Measurements from ENCODE around the gene SCYL1.
A peak's percentile ranks its signal among the peaks of the same experiment; 100 is the strongest.
"Not testable (repeated sequence)": the region's sequence is repeated elsewhere in the genome, so short reads cannot be mapped to it uniquely, and the experiment has no call there.

Gene SCYL1

DNA sequence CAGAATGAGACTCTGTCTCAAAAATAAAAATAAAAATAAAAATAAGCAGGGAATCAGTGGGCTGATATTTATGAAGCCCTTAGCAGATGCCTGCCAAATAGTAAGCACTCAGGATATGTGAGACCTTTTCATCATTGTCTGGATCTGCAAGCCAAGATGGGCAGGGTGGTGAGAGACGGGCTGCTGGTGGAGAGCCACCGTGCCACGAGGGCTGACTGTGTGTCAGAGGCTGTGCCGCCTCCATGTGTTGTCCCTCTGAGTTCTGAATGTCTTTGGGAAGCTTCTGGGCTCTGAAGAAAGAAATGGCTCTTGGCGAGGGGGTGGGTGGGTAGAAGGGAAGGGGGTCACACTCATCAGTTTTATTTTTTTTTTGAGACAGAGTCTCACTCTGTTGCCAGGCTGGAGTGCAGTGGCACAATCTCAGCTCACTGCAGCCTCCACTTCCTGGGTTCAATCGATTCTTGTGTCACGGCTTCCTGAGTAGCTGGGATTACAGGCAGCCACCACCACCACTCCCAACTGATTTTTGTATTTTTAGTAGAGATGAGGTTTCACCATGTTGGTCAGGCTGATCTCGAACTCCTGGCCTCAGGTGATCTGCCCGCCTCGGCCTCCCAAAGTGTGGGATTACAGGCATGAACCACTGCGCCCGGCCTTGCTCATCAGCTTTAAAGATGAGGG lies 40.1 kb downstream of the SCYL1 start:
- H3K27ac ChIP-seq, result peak overlapping the region; percentile 63
- not testable (repeated sequence) for DNase-seq (ENCODE audit: low read depth, low spot score)

DNA sequence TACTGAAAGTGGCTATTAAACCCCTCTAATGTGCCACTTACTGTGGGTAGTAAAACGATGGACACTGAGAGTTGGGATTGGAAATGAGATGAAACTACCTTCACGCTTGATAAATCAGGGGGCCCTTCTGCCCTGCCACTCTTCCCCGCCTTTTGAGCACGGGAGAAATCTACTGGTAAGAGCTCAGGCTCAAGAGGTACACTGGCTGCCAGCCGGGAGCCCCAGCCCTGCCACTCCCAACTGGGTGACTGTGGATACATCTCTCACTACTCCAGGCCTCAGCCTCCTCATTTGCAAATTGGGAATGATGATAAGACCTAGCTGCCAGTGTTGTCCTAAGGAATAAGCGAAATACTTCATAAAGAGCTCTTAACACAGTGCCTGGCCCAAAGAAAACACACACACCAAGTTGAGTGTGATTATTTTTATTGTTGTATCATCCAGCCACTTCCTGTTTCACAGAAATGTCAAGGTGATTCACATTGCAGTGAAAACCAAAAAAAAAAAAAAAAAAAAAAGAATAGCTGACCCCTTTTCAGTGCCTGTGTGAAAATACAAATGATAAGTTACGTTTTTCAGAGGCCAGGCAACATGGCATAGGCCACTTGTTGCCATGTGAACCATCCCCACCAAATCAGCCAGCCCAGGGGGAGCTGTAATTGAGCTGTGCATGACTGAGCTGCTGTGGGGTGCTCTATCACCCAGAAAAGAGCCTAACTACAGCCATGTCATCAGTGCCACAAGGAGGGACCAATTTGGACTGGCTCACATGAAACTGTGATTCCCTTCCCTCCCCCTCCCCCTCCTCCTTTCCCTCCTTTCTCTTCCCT lies 41.0 kb downstream of the SCYL1 start:
- no peak for DNase-seq (ENCODE audit: low read depth, low spot score)
- H3K27ac ChIP-seq, result peak overlapping the region; percentile 63

DNA sequence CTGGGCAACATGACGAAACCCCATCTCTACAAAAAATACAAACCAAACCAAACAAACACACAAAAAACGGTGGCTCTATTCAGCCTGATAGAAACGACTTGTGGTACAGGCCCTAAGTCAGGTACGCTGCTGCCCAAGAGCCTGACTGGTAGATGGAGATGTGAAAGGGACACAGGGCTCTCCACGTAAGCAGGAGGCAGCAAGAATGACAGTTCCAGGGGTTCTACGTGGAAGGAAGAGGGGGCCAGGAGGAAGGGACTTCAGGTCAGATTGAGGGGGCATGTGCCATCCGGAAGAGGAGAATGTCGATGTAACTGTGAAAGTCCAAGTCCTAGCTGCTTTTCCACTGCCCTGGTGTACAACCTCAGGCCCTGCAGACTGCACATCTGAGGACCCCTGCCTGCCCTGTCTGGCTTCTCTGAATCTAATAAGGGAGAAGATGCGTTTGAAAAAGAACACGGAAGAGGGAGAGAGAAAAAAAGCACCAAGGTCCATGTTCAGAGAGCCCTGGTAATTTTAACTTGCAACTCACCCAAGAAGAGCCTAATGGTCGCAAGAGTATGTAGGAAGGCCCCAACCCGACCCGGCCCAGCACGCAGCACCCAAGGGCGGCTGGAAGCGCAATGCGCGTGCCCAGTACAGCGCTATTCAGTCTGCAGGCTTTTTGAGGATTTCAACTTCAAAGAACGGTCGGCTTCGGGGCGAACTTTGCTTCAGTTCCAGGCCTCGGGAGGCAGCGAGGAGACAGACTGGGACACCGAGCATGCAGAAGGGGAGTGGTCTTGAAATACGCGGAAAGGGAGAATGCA lies 44.5 kb downstream of the SCYL1 start:
- no peak for DNase-seq (ENCODE audit: low read depth, low spot score)
- H3K27ac ChIP-seq, result peak overlapping the region; percentile 96

DNA sequence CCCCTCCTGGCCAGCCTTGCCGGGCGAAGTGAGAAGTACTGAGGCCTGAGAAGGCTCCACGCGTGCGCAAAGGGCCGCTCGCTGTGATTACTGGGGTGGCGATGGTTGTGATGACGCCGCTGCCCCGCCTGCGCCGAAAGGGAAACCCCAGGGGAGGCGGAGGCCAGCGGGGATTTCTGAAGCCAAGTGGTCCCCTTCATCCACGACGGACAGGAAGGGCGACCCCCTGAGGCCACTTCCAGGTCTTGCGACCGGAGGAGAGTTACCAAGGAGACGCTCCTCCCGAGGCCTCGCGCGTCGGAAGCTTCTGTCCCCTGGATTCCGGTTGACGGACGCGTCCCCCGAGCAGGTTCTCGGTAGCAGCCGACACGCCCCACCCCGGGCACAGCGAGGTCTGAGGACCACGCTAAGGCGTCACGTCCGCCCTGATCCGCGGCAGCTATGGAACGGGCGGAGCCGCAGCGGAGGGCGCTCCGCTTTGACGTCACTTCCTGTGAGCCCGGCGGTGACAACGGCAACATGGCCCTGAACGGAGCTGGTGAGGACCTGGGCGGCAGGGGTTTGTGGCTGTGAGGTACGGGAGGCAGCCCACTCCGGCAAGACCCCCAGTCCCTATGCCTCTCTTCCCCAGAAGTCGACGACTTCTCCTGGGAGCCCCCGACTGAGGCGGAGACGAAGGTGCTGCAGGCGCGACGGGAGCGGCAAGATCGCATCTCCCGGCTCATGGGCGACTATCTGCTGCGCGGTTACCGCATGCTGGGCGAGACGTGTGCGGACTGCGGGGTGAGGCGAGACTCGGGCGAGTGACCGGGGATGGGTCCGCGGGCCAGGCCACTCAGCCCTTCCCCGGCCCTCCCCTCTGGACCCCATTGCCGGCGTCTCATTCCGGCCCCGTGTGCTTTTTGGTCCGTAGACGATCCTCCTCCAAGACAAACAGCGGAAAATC lies 45.4 kb downstream of the SCYL1 start, which contains the start of gene ZNRD2:
Gene ZNRD2, plus strand, starts transcription at position 505 of the 946 bp plus-strand sequence. Its CDS starts 15 bp downstream, at position 520.
- DNase-seq (ENCODE audit: low read depth, low spot score), result peak; percentile 93
- H3K27ac ChIP-seq, result peak within 1 kb of the TSS; percentile 96

DNA sequence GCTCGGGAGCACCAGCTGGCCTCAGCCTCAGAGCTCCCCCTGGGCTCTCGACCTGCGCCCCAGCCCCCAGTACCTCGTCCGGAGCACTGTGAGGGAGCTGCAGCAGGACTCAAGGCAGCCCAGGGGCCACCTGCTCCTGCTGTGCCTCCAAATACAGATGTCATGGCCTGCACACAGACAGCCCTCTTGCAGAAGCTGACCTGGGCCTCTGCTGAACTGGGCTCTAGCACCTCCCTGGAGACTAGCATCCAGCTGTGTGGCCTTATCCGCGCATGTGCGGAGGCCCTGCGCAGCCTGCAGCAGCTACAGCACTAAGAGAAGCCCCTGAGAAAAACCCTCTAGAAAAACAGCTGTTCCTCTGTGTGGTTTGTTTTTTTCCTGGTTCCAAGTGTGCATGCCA lies 46.5 kb downstream of the SCYL1 start:
- DNase-seq (ENCODE audit: low read depth, low spot score), result no peak
- H3K27ac ChIP-seq, result peak overlapping the region; percentile 96

DNA sequence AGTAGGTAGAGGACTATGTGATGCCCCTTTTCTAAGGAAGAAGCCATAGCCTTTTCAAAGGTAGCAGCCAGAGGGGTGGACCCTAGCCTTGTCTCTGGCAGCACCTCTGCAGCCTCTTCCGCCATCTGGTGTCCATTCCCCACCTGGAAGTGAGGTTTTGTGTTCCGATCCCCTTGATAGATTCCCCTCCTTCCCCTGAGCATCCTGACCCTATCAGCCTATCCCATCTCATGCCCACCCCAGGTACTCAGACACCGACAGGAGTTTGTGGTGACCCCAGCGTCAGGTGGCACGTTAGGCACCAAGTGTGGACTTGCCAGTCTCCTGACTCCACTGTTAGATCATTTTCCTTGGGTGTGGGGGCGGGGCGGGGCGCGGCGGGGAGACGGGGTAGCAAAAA lies 47.1 kb downstream of the SCYL1 start:
- peak overlapping the region; percentile 96 for H3K27ac ChIP-seq
- no peak for DNase-seq (ENCODE audit: low read depth, low spot score)

DNA sequence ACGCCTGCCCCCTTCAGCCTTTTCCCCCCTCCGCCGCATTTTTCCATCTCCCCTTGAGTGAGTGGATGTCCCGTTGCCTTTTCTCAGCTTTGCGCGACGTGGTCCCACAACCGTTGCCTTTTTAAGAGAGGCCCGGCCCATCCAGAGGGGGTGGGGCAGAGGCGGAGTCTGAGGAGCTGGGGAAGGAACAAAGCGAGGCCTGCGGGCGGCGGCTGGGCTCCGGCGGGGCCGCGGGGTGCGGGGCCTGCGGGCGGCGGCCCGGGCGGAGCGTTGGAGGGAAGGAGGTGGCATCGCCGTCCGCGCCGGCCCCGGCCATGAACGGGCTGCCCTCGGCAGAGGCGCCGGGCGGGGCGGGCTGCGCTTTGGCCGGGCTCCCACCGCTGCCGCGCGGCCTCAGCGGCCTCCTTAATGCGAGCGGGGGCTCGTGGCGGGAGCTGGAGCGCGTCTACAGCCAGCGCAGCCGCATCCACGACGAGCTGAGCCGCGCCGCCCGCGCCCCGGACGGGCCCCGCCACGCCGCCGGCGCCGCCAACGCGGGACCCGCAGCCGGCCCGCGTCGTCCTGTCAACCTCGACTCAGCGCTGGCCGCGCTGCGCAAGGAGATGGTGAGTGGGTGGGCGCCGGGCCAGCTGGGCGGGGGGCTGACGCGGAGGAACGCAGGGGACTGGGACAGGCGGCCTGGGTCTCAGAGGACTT lies 47.6 kb downstream of the SCYL1 start, which contains the start of gene FAM89B:
Gene FAM89B, plus strand, starts transcription at position 183 of the 696 bp plus-strand sequence. Its CDS starts 132 bp downstream, at position 315.
- DNase-seq (ENCODE audit: low read depth, low spot score), result no peak
- peak within 1 kb of the TSS; percentile 96 for H3K27ac ChIP-seq

DNA sequence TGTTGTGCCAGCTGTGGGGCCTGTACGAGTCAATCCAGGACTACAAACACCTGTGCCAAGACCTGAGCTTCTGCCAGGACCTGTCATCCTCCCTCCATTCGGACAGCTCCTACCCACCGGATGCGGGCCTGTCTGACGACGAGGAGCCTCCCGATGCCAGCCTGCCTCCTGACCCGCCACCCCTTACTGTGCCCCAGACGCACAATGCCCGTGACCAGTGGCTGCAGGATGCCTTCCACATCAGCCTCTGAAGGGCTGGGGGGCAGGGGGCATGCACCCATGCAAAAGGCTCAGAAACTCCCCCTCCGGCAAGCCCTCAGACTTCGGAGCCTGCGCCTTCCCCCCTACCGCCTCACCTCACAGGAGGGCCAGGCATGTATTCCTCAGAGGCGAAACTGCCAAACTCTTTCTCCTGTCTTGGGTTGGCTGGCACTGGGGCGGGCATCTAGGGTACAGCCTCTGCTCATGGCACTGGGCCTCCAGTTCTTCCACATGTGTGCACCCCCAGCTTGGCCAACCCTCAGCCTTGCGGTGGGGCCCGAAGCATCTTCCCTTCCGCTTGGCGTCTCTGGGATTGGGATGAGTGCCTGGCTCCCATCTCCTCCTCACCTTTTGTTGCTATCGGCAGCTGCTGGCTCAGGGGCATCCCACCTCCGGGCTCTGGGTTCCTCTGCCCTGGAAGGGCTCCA lies 48.7 kb downstream of the SCYL1 start:
- DNase-seq (ENCODE audit: low read depth, low spot score), result no peak
- peak overlapping the region; percentile 96 for H3K27ac ChIP-seq

DNA sequence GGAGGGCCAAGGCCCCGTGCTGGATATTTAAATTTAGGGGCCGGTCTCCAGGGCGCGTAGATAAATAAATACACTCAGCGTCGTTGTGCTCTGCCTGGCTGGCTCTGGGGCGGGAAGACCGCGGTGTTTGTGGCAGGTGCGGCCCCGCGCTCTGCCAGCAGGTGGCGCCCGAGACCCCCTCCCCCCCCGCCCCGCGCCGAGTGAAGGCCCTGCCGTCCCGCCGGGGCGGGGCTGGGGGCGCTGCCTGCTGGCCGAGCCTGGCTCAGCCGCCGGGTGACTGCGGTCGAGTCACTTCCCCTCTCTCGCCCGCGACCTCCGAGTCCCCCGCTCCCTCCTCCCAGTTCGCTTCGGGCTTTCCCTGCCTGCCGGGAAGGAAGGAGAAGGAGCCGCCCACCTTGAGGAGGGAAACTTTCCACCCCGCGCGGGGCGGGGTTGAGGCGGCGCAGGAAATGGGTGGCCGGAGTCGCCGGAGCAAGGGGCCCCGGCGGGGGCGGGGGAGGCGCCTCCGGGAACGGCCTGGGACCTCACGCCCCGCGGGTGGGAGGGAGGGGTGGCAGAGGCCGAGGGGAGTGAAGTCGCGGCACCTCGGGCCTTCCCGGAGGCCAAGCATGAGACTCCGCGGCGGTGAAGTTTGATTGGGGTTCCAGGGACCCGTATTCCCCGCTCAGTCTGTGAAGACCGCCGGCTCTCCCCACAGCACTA lies 49.4 kb downstream of the SCYL1 start:
- peak overlapping the region; percentile 96 for H3K27ac ChIP-seq
- no peak for DNase-seq (ENCODE audit: low read depth, low spot score)

DNA sequence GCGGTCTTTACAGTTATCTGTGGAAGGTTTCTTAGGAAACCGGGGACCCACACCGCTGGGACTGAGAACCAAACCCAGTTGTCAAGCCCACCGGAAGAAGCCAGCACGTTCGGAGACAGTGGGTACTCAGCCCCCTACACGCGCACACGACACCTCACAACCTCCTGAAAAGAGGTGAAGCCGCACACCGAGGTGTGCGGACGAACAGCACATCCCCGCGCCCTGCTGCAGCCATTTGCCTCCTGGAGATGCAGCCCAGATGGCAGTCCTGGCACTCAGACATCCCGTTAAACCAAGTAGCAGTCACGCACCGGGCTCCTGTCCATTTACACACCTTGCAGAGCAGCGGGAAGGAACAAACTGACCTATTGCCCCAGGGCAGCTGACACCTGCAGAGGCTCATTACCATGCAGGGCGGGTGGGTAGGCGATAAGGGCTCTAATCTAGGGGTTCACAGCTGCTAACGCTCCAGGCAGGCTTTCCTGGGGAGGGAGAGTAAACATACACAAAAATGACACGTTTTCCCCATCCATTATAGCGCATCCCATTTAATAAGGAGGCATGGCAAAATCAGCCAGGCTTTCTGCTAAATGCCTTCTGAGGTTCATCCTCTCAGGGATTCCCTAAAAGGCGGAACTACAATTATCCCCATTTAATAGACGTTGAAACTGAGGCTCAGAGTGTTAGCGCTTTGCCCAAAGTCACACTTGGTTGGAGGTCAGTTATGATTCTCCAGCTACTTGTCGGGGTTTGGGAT lies 50.1 kb downstream of the SCYL1 start:
- DNase-seq (ENCODE audit: low read depth, low spot score), result no peak
- H3K27ac ChIP-seq, result peak overlapping the region; percentile 96

DNA sequence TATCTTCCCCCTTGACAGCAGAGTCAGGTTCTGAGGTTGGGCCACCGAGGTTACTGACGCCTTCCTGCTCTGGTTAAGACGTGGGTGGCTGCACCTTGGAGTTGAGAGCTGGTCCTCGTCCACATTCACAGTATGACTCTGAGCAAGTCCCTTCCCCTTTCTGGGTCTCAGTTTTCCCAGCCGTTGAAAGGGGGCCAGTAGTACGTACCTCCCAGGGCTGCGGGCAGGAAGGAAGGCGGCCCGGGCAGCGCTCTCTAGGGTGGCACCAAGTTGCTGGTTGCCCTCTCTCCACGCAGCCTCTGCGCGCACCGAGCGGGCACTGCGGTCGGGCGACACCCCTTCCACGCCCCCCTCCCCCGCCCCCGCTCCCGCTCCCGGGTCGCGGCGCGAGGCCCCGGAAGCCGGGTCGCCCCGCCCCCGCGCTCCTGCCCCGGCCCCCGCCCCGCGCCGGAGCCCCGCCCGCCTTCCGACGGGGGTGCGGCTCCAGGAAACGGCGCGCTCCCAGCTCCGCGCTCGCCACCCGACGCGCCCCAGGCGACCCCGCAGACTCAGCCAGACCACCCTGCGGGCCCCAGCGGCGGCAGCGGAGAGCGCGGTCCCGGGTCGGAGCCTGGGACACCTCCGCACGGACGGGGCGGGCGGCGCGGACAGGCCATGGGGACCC lies 50.8 kb downstream of the SCYL1 start, which contains the start of gene EHBP1L1:
Gene EHBP1L1, plus strand, starts transcription at position 486 of the 664 bp plus-strand sequence. CDS start 250 bp downstream, outside the sequence.
- H3K27ac ChIP-seq, result peak within 1 kb of the TSS; percentile 96
- DNase-seq (ENCODE audit: low read depth, low spot score), result no peak

DNA sequence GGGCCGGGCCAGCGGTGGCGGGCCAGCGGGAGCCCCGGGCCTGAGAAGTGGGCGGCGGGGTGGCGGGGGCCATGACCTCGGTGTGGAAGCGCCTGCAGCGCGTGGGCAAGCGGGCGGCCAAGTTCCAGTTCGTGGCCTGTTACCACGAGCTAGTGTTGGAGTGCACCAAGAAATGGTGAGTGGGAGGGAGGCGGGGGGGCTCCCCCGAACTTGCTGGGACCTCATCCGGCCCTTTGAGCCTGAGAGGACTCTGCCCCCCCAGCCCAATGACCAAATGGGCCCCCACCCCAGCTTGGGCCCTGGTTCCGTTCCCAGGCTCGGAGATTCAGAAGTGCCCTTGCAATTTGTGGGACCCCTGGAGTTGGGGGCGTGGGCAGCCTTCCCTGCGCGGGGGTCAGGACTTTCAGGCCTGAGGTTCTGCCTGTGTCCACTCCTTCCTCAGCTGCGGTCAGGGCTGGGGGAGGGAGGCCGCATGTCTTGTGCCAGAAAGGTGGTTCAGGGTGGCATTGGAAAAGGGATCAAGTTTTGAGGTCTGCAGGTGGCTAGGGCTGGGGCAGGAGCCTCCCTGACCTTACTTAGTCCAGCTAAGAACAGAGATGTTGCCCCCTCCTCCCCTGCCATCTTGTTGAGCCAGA lies 51.5 kb downstream of the SCYL1 start:
- peak overlapping the region; percentile 96 for H3K27ac ChIP-seq
- no peak for DNase-seq (ENCODE audit: low read depth, low spot score)

DNA sequence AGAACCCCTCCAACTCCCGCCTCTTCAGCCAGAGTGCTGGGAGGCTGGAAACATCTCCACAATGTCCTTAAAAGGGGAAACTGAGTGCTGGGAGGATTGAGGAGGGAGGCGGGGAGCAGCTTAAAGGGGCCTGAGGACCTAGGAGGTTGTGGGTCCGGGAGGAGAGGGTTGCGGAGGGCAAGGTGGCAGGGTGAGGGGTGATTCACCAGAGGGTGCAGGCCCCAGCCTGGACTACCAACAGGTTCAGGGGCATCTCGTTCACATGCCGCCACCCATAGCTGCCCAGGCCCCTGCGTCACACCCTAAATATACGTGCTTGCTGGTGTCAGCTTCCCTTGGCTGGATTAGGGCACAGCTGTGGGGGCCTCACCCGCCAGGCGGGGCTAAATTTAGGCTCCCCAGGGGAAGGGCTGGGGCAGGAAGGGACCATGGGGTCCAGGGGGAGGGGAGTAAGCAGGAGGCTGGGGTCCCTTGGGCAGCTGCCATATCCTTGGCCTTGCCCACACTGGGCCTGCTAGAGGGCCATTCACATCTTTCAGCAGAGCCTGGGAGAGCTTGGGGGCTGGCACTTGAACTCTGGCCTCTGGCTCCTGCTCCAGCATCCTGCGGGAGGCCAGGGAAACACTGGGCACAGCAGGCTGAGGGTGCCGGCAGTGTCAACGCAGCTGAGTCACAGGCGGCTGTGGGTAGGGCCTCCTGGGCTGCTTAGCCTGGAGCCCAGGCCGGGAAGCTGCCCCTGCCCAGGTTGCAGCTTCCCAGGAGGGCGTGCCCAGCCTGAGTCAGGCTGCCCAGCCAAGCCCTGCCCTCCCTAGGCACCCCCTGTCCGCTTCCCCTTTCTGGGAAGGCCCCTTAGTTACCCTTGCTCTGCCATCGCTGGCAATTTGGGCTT lies 52.2 kb downstream of the SCYL1 start:
- peak overlapping the region; percentile 96 for H3K27ac ChIP-seq
- DNase-seq (ENCODE audit: low read depth, low spot score), result no peak

DNA sequence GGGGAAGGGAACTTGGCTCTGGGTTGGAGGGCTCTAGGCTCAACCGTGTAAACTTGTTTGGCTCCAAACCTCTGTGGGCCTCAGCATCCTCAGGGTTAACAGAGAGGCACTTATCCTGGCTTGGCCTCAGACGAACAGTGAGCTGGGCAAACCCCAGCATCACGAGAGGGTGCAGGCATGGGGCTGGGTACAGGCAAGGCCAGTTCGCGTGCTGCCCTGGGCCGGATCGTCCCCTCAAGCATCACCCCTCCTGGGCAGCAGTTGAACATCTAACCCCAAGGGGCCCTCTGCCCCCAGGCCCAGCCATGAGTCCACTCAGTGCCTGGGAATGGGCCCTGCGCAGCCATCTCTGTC lies 52.9 kb downstream of the SCYL1 start:
- DNase-seq (ENCODE audit: low read depth, low spot score), result no peak
- peak overlapping the region; percentile 96 for H3K27ac ChIP-seq

DNA sequence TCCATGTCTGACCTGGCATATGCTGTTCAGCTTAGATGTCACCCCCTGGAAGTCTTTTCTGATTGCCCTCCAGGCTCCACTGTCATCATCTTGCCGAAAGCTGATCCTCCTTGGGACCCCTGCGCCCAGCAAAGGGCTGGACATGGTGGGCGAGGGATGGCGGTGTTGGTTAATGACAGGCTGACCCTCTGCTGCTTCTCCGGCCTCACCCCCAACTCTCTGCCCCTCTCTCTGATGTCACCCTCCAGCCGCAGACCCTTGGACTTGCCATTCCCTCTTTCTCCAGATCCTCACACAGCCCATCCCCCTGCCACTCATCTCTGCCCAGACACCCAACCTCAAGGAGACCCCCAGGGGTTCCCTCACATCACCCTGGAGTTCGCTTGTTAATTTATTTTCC lies 53.3 kb downstream of the SCYL1 start:
- DNase-seq (ENCODE audit: low read depth, low spot score), result no peak
- peak overlapping the region; percentile 96 for H3K27ac ChIP-seq

Data from epithelial cell of prostate (primary cell).